GM21390 (cell line): ENCODE data around the gene SNX12.

Experiments
- ATAC-seq: cut with Tn5 transposase; IDR thresholded peaks from one replicate; pipeline ENCODE4 v1.9.1; 2021; ENCODE audit not compliant: unreplicated experiment

Gene SNX12

GRCh38 chrX:71068044-71068918 is at the start of gene SNX12:
TSS of gene SNX12 (minus strand) at chrX:71068334. CDS start at chrX:71068306, 28 bp downstream.
- peak; percentile 93 for ATAC-seq

- no peak for ATAC-seq
Measured at GRCh38 chrX:71117358-71117757, 49.2 kb upstream of the SNX12 start.

GRCh38 chrX:71111921-71112431 is 43.8 kb upstream of the SNX12 start:
- peak; percentile 21 for ATAC-seq

- ATAC-seq, result peak; percentile 92
Measured at GRCh38 chrX:71111141-71111843, 43.2 kb upstream of the SNX12 start, which contains the start of gene IL2RG. TSS of gene IL2RG (minus strand) at chrX:71111577. CDS start at chrX:71111539, 38 bp downstream.

GRCh38 chrX:71109051-71109450 is 40.9 kb upstream of the SNX12 start:
- no peak for ATAC-seq

- ATAC-seq, result no peak
Measured at GRCh38 chrX:71107762-71108360, 39.7 kb upstream of the SNX12 start.

- ATAC-seq, result no peak
Measured at GRCh38 chrX:71107245-71107644, 39.1 kb upstream of the SNX12 start.

GRCh38 chrX:71106427-71106826 is 38.3 kb upstream of the SNX12 start, which contains the start of gene CXorf65:
TSS of gene CXorf65 (minus strand) at chrX:71106740. CDS start at chrX:71106556, 184 bp downstream.
- no peak for ATAC-seq

- ATAC-seq, result no peak
Measured at GRCh38 chrX:71105628-71106027, 37.5 kb upstream of the SNX12 start.

- ATAC-seq, result no peak
Measured at GRCh38 chrX:71103110-71103983, 35.2 kb upstream of the SNX12 start.

- no peak for ATAC-seq
Measured at GRCh38 chrX:71102292-71102691, 34.2 kb upstream of the SNX12 start.

GRCh38 chrX:71100581-71101505 is 32.7 kb upstream of the SNX12 start:
- ATAC-seq, result no peak

- ATAC-seq, result no peak
Measured at GRCh38 chrX:71099736-71100135, 31.6 kb upstream of the SNX12 start.

- no peak for ATAC-seq
Measured at GRCh38 chrX:71098951-71099506, 30.9 kb upstream of the SNX12 start.

- ATAC-seq, result no peak
Measured at GRCh38 chrX:71098302-71098701, 30.2 kb upstream of the SNX12 start.

- no peak for ATAC-seq
Measured at GRCh38 chrX:71096760-71097032, 28.6 kb upstream of the SNX12 start.

- peak; percentile 8 for ATAC-seq
Measured at GRCh38 chrX:71095981-71096759, 28.0 kb upstream of the SNX12 start.

- ATAC-seq, result peak; percentile 91
Measured at GRCh38 chrX:71095555-71095980, 27.4 kb upstream of the SNX12 start, which contains the start of gene FOXO4. TSS of gene FOXO4 (plus strand) at chrX:71095851. CDS start at chrX:71096529, 678 bp downstream.
